ENCODE results near the gene HM13.

DNA sequence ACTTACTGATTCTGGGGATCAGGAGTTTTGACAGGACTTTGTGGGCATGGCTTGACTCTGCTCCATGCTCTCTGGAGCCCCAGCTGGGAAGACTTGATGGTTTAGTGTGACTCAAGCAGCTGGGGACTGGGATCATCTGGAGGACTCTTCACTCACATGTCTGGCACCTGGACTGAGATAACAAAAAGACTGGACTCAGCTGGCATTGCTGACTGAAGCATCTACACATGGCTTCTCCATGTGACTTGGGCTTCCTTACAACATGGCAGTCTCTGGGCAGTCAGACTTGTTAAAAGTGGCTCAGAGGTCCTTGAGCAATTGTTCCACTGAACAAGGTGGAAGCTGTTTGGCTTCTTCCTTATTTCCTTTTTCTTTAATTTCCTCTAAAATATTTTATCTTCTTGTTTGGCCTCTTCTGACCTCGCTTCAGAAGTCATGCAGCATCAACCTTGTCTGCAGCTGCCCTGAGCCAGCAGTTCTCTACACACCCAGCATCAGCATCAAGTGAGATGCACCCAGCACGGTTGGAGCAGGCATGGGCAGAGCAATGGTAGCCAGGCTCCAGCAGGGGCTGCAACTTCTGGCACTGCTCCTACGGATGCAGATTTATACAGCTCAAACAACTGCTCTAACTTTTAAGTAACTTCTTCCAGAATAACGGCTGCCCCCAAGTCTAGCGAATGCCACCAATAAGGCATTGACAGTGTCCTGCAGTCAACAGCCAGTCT lies 5.6 kb upstream of the HM13 start:
- TF ChIP-seq YY1 (IDR thresholded peaks at IDR 0.05; ENCODE audit: borderline replicate concordance in 1 of 3, control insufficient read depth in 1 of 3, extremely low read depth in 1 of 3, insufficient read depth in 3 of 3, insufficient read length in 1 of 3, insufficient replicate concordance in 2 of 3, low read depth in 1 of 3, low read length in 2 of 3) (peak in 1 of 3 experiments; percentile 57), CTCF (IDR thresholded peaks at IDR 0.05 in 2 of 3, conservative IDR thresholded peaks at IDR 0.05 in 1 of 3; ENCODE audit: insufficient read depth in 2 of 3, low read depth in 1 of 3, low read length in 3 of 3) (no peak), SPI1 (IDR thresholded peaks at IDR 0.05; ENCODE audit: borderline replicate concordance, low read depth, low read length) (no peak), CUX1 (CRISPR knock-in tag; IDR thresholded peaks at IDR 0.05) (no peak), HINFP (tag; conservative IDR thresholded peaks at IDR 0.05; ENCODE audit: low read depth) (no peak), KDM5B (IDR thresholded peaks at IDR 0.05; ENCODE audit: insufficient replicate concordance, low read depth, low read length) (no peak), EZH2 (IDR thresholded peaks at IDR 0.05; ENCODE audit: borderline replicate concordance, low read depth, low read length) (no peak), PATZ1 (CRISPR knock-in tag; IDR thresholded peaks at IDR 0.05; ENCODE audit: borderline replicate concordance) (no peak), HMG20B (CRISPR knock-in tag; IDR thresholded peaks at IDR 0.05) (no peak), POLR2A (conservative IDR thresholded peaks at IDR 0.05) (no peak)
